WTC11 (cell line): ENCODE measurements around the gene C2orf92.

Experiments
- AFF4 ChIP-seq: sonication (generic); formaldehyde crosslinking; IDR thresholded peaks from 2 replicates; pipeline ENCODE4 v1.8.1; 2023; ENCODE audit warnings: mild to moderate bottlenecking, missing genetic modification reagents, borderline replicate concordance
- ARID4B ChIP-seq: sonication (generic); formaldehyde crosslinking; IDR thresholded peaks from 2 replicates; pipeline ENCODE4 v1.8.0; 2023; ENCODE audit warnings: missing genetic modification reagents, mild to moderate bottlenecking, borderline replicate concordance
- ATF2 ChIP-seq: sonication (generic); formaldehyde crosslinking; IDR thresholded peaks from 2 replicates; pipeline ENCODE4 v1.8.1; 2022; ENCODE audit warnings: low read depth, missing genetic modification reagents, borderline replicate concordance
- CTCF ChIP-seq: fragments of 200-600 bp; IDR thresholded peaks from 2 replicates; pipeline ENCODE4 v1.8.0; 2022; ENCODE audit warnings: antibody characterized with exemption
- ETV6 ChIP-seq: sonication (generic); formaldehyde crosslinking; IDR thresholded peaks from 2 replicates; pipeline ENCODE4 v1.8.1; 2022; ENCODE audit warnings: mild to moderate bottlenecking, missing genetic modification reagents
- HMGXB4 ChIP-seq: sonication (generic); formaldehyde crosslinking; IDR thresholded peaks from 2 replicates; pipeline ENCODE4 v1.8.1; 2023; ENCODE audit warnings: mild to moderate bottlenecking, moderate library complexity, missing genetic modification reagents
- IRF1 ChIP-seq: sonication (generic); formaldehyde crosslinking; IDR thresholded peaks from 2 replicates; pipeline ENCODE4 v1.8.0; 2023; ENCODE audit warnings: missing genetic modification reagents
- NR2C2 ChIP-seq: sonication (generic); formaldehyde crosslinking; IDR thresholded peaks from 2 replicates; pipeline ENCODE4 v1.8.0; 2022; ENCODE audit warnings: mild to moderate bottlenecking, missing genetic modification reagents
- SMAD3 ChIP-seq: sonication (generic); formaldehyde crosslinking; IDR thresholded peaks from 2 replicates; pipeline ENCODE4 v1.8.0; 2022; ENCODE audit warnings: missing genetic modification reagents, mild to moderate bottlenecking, borderline replicate concordance

- TF ChIP-seq CTCF, result no peak
- no peak for TF ChIP-seq HMGXB4
- no peak for TF ChIP-seq AFF4 (CRISPR knock-in tag)
- no peak for TF ChIP-seq IRF1
- TF ChIP-seq ETV6 (CRISPR knock-in tag), result no peak
- no peak for TF ChIP-seq SMAD3 (CRISPR knock-in tag)
- no peak for TF ChIP-seq ATF2 (CRISPR knock-in tag)
- TF ChIP-seq ARID4B, result no peak
- TF ChIP-seq NR2C2, result no peak
Measured at GRCh38 chr2:97702731-97703470, 33.4 kb downstream of the C2orf92 start.
